Tibial nerve (tissue), 3 donors: Measurements from ENCODE around the gene ORC5.

Experiments
- EP300 ChIP-seq, 2 donors: sonication (generic); formaldehyde crosslinking; IDR thresholded peaks; one replicate each; pipeline ENCODE4 v1.6.1; 2017; ENCODE audit warnings: antibody characterized with exemption in 2 of 2, mild to moderate bottlenecking in 1 of 2
- POLR2A ChIP-seq, 2 donors: fragments of 450-650 bp; IDR thresholded peaks; one replicate each; pipeline ENCODE4 v1.6.1; 2017; ENCODE audit warnings: antibody characterized with exemption in 2 of 2, mild to moderate bottlenecking in 2 of 2, moderate library complexity in 2 of 2

- no peak for TF ChIP-seq POLR2A (IDR thresholded peaks at IDR 0.05)
- no peak for TF ChIP-seq EP300 (IDR thresholded peaks at IDR 0.05)
These were observed 118.8 kb downstream of the ORC5 start for GRCh38 chr7:104089061-104089460.
